GM23338 (cell line): ENCODE data around the gene FGF2. TPM values are rescaled to one million over a fixed set of nuclear protein-coding genes. Genes with fewer than 3 reads are reported as not detected.

Source experiments
- ATAC-seq: fragments of 200-7000 bp; cut with Tn5 transposase; 3 replicates; pipeline ENCODE4 v1.9.1; 2020
- DNase-seq: peaks from one replicate; pipeline ENCODE4 v3.0.0-alpha.2; 2015; ENCODE audit warnings: low spot score
- H2AFZ ChIP-seq: fragments of 200-600 bp; sonication (generic); 2 replicates; pipeline ENCODE4 v1.8.0; 2016; ENCODE audit warnings: antibody characterized with exemption, mild to moderate bottlenecking, moderate library complexity
- H3F3A ChIP-seq: fragments of 200-600 bp; sonication (generic); replicated peaks from 2 replicates; pipeline ENCODE4 v1.8.0; 2017; ENCODE audit warnings: antibody characterized with exemption, mixed run types, low read depth
- H3K27ac ChIP-seq: fragments of 200-600 bp; sonication (generic); 2 replicates; pipeline ENCODE4 v1.6.1; 2016; ENCODE audit warnings: low read depth
- H3K27me3 ChIP-seq: fragments of 200-600 bp; sonication (generic); 2 replicates; pipeline ENCODE4 v1.8.0; 2016; ENCODE audit warnings: mild to moderate bottlenecking, mixed run types, moderate library complexity; ENCODE audit not compliant: insufficient read depth
- H3K36me3 ChIP-seq: fragments of 200-600 bp; sonication (generic); 2 replicates; pipeline ENCODE4 v1.8.0; 2016; ENCODE audit warnings: mild to moderate bottlenecking; ENCODE audit not compliant: insufficient read depth
- H3K4me1 ChIP-seq: fragments of 200-600 bp; sonication (generic); 2 replicates; pipeline ENCODE4 v1.8.0; 2016; ENCODE audit warnings: mild to moderate bottlenecking, moderate library complexity; ENCODE audit not compliant: insufficient read depth
- H3K4me2 ChIP-seq: fragments of 200-600 bp; sonication (generic); 2 replicates; pipeline ENCODE4 v1.7.1; 2017; ENCODE audit warnings: mixed run types
- H3K4me3 ChIP-seq: fragments of 200-600 bp; sonication (generic); 2 replicates; pipeline ENCODE4 v1.6.1; 2016; ENCODE audit warnings: mixed run types
- H3K79me2 ChIP-seq: fragments of 200-600 bp; sonication (generic); replicated peaks from 2 replicates; pipeline ENCODE4 v1.8.0; 2017; ENCODE audit warnings: mild to moderate bottlenecking; ENCODE audit not compliant: insufficient read depth
- H3K9me2 ChIP-seq: fragments of 200-600 bp; sonication (generic); 2 replicates; pipeline ENCODE4 v1.8.0; 2017; ENCODE audit not compliant: insufficient read depth
- H4K20me1 ChIP-seq: fragments of 200-600 bp; sonication (generic); replicated peaks from 2 replicates; pipeline ENCODE4 v1.8.0; 2017; ENCODE audit warnings: mild to moderate bottlenecking; ENCODE audit not compliant: insufficient read depth
- H3K27ac Mint-ChIP-seq: 2 replicates; pipeline ENCODE4 v1.8.0; 2020; ENCODE audit warnings: inconsistent platforms, mild to moderate bottlenecking, moderate library complexity, mixed read lengths
- H3K27me3 Mint-ChIP-seq: 3 replicates; pipeline ENCODE4 v1.8.0; 2022; ENCODE audit warnings: low read depth, mild to moderate bottlenecking, moderate library complexity, mixed read lengths, inconsistent platforms; ENCODE audit not compliant: insufficient read depth, poor library complexity
- H3K36me3 Mint-ChIP-seq: 3 replicates; pipeline ENCODE4 v1.8.0; 2021; ENCODE audit warnings: low read depth, mild to moderate bottlenecking, inconsistent platforms, moderate library complexity, mixed read lengths
- H3K4me1 Mint-ChIP-seq: 3 replicates; pipeline ENCODE4 v1.8.0; 2020; ENCODE audit warnings: mild to moderate bottlenecking, inconsistent platforms, mixed read lengths
- H3K4me3 Mint-ChIP-seq: 3 replicates; pipeline ENCODE4 v1.8.0; 2021; ENCODE audit warnings: moderate library complexity, mild to moderate bottlenecking, inconsistent platforms, mixed read lengths
- H3K9me3 Mint-ChIP-seq: 3 replicates; pipeline ENCODE4 v1.8.0; 2020; ENCODE audit warnings: moderate library complexity, mild to moderate bottlenecking, inconsistent platforms, mixed read lengths
- CREB1 ChIP-seq: fragments of 250-450 bp; sonication (Bioruptor Pico); IDR thresholded peaks from 2 replicates; pipeline ENCODE4 v1.5.0; 2020; ENCODE audit warnings: low read depth, mild to moderate bottlenecking, moderate library complexity
- CTCF ChIP-seq, 2 experiments: fragments of 200-600 bp in 1 of 2; sonication (generic) in 1 of 2; conservative IDR thresholded peaks; 2 replicates each; pipeline versions ENCODE4 v1.5.1 to v1.6.1; 2016 to 2017; ENCODE audit warnings: antibody characterized with exemption in 2 of 2, low read depth in 2 of 2, mild to moderate bottlenecking in 2 of 2, moderate library complexity in 1 of 2
- ETS1 ChIP-seq: IDR thresholded peaks from 2 replicates; pipeline ENCODE4 v1.6.1; 2016; ENCODE audit warnings: antibody characterized with exemption
- EZH2phosphoT487 ChIP-seq: fragments of 200-600 bp; sonication (generic); IDR thresholded peaks from one replicate; pipeline ENCODE4 v1.8.1; 2018; ENCODE audit warnings: antibody characterized with exemption; ENCODE audit not compliant: unreplicated experiment
- JUNB ChIP-seq: IDR thresholded peaks from one replicate; pipeline ENCODE4 v1.6.1; 2016; ENCODE audit warnings: antibody characterized with exemption; ENCODE audit not compliant: unreplicated experiment
- POLR2AphosphoS5 ChIP-seq: IDR thresholded peaks from 2 replicates; pipeline ENCODE4 v1.6.1; 2016; ENCODE audit warnings: antibody characterized with exemption, low read depth
- REST ChIP-seq: IDR thresholded peaks from one replicate; pipeline ENCODE4 v1.6.1; 2018; ENCODE audit warnings: antibody characterized with exemption; ENCODE audit not compliant: unreplicated experiment
- STAT1 ChIP-seq: IDR thresholded peaks from one replicate; pipeline ENCODE4 v1.6.1; 2016; ENCODE audit warnings: antibody characterized with exemption; ENCODE audit not compliant: unreplicated experiment
- ZNF114 ChIP-seq: fragments of 250-450 bp; sonication (Bioruptor Pico); IDR thresholded peaks from 2 replicates; pipeline ENCODE4 v1.5.0; 2020; ENCODE audit warnings: mild to moderate bottlenecking, moderate library complexity
- ZNF331 ChIP-seq: fragments of 250-450 bp; sonication (Bioruptor Pico); IDR thresholded peaks from 2 replicates; pipeline ENCODE4 v1.5.0; 2020; ENCODE audit warnings: low read depth, mild to moderate bottlenecking, moderate library complexity
- polyA plus RNA-seq: library from polyadenylated mRNA; unstranded; fragments of >200 nt; fragmentation: Nextera tagmentation; extraction: Ambion mirVana; gene quantifications from 2 replicates; pipeline ENCODE4 v1.2.1, GENCODE V29; 2016
- total RNA-seq: library from RNA; depleted of rRNA; stranded (reverse); fragments of >200 nt; shearing (Covaris generic); gene quantifications from 2 replicates; pipeline ENCODE4 v1.2.3, GENCODE V29; 2014

FGF2 gene
- total and polyA plus RNA-seq, 2 experiments from 2014 or later = 28.3 to 84.4 TPM

- Mint-ChIP-seq H3K4me1 (no peaks in the 10 kb centered on the region; the same call in 2 of the 3 replicates), H3K27me3 (no peaks in the 10 kb centered on the region), H3K4me3 (no peak overlapping the region), H3K36me3 (no peaks in the 10 kb centered on the region), H3K27ac (no peak overlapping the region), H3K9me3 (no peaks in the 10 kb centered on the region)
- ATAC-seq = peak; percentile 43; the same call in 2 of the 3 replicates
- Histone ChIP-seq H3K4me3 (no peak overlapping the region), H3K9me2 (no peaks in the 10 kb centered on the region), H3F3A (no peaks in the 10 kb centered on the region), H3K27ac (no peak overlapping the region), H3K27me3 (no peaks in the 10 kb centered on the region), H2AFZ (no peak overlapping the region), H3K4me1 (no peaks in the 10 kb centered on the region; the same call in 1 of the 2 replicates), H3K4me2 (no peak overlapping the region), H4K20me1 (no peaks in the 10 kb centered on the region), H3K36me3 (no peaks in the 10 kb centered on the region), H3K79me2 (no peaks in the 10 kb centered on the region)
- DNase-seq = peak; percentile 43
- TF ChIP-seq EZH2phosphoT487 (no peak), CTCF (conservative IDR thresholded peaks at IDR 0.05; ENCODE audit: low read depth in 2 of 2) (peak; percentile 58 to 73), JUNB (no peak)
These were observed 87.8 kb downstream of the FGF2 start for GRCh38 chr4:122914292-122914904.

GRCh38 chr4:122914938-122915337 is 88.3 kb downstream of the FGF2 start:
- Mint-ChIP-seq H3K9me3 (no peaks in the 10 kb centered on the region), H3K27ac (no peak overlapping the region), H3K4me1 (peaks cover under 1% of the 10 kb centered on the region; the same call in 1 of the 3 replicates), H3K4me3 (no peak overlapping the region), H3K27me3 (no peaks in the 10 kb centered on the region), H3K36me3 (no peaks in the 10 kb centered on the region)
- Histone ChIP-seq H3K4me3 (no peak overlapping the region), H3K4me2 (no peak overlapping the region), H3K9me2 (no peaks in the 10 kb centered on the region), H4K20me1 (no peaks in the 10 kb centered on the region), H2AFZ (no peak overlapping the region), H3K79me2 (no peaks in the 10 kb centered on the region), H3K4me1 (no peaks in the 10 kb centered on the region), H3K36me3 (no peaks in the 10 kb centered on the region), H3F3A (no peaks in the 10 kb centered on the region), H3K27me3 (no peaks in the 10 kb centered on the region), H3K27ac (no peak overlapping the region)
- ATAC-seq (no peak), DNase-seq (no peak)
- no peak for TF ChIP-seq EZH2phosphoT487
- no peak for TF ChIP-seq CTCF (conservative IDR thresholded peaks at IDR 0.05; ENCODE audit: low read depth in 2 of 2)
- TF ChIP-seq JUNB = no peak
- TF ChIP-seq ZNF331 (CRISPR knock-in tag) = no peak
- TF ChIP-seq CREB1 (CRISPR knock-in tag) = no peak
- TF ChIP-seq REST = no peak
- TF ChIP-seq ETS1 = no peak
- TF ChIP-seq STAT1 = no peak
- TF ChIP-seq POLR2AphosphoS5 = no peak
- no peak for TF ChIP-seq ZNF114 (CRISPR knock-in tag)
